BJ (cell line): ENCODE results near the gene SGIP1. TPM values are rescaled to one million over a fixed set of nuclear protein-coding genes. Genes with fewer than 3 reads are reported as not detected.

Experiments used
- CTCF ChIA-PET: fragments of 350-600 bp; formaldehyde crosslinking; extraction: SDS; loops from one replicate; lab custom pipeline; 2021; ENCODE audit warnings: antibody characterized with exemption, inconsistent platforms; lab: Yijun Ruan, JAX
- POLR2A ChIA-PET: fragments of 300-600 bp; sonication (Branson Sonifier 250); formaldehyde crosslinking; extraction: SDS; loops from one replicate; lab custom pipeline; 2021; ENCODE audit warnings: antibody characterized with exemption; lab: Charles Lee
- DNase-seq: peaks from one replicate; pipeline ENCODE4 v3.0.0-alpha.2; 2011; ENCODE audit warnings: low read depth
- H3K27me3 ChIP-seq: 2 replicates; pipeline ENCODE4 v1.6.0; 2011; ENCODE audit warnings: low read length; ENCODE audit not compliant: control insufficient read depth, insufficient read depth
- H3K36me3 ChIP-seq: 2 replicates; pipeline ENCODE4 v1.5.1; 2011; ENCODE audit warnings: low read length; ENCODE audit not compliant: control insufficient read depth, insufficient read depth
- H3K4me3 ChIP-seq: 2 replicates; pipeline ENCODE4 v1.5.1; 2011; ENCODE audit warnings: low read depth, mild to moderate bottlenecking, control low read depth, low read length
- polyA plus RNA-seq: library from polyadenylated mRNA; depleted of rRNA; stranded (reverse); fragments of >200 nt; gene quantifications from 2 replicates; pipeline ENCODE4 v1.2.3, GENCODE V29; 2011
- TF ChIP-seq, protein P1 (sequence below): IDR thresholded peaks from 2 replicates; pipeline ENCODE4 v1.5.1; 2011; ENCODE audit warnings: low read depth, mild to moderate bottlenecking, control low read depth, inconsistent platforms, low read length, moderate library complexity; ENCODE audit not compliant: insufficient read depth

Gene SGIP1
- polyA plus RNA-seq, 1 experiment = 49.4 TPM

- TF ChIP-seq, protein P1, sequence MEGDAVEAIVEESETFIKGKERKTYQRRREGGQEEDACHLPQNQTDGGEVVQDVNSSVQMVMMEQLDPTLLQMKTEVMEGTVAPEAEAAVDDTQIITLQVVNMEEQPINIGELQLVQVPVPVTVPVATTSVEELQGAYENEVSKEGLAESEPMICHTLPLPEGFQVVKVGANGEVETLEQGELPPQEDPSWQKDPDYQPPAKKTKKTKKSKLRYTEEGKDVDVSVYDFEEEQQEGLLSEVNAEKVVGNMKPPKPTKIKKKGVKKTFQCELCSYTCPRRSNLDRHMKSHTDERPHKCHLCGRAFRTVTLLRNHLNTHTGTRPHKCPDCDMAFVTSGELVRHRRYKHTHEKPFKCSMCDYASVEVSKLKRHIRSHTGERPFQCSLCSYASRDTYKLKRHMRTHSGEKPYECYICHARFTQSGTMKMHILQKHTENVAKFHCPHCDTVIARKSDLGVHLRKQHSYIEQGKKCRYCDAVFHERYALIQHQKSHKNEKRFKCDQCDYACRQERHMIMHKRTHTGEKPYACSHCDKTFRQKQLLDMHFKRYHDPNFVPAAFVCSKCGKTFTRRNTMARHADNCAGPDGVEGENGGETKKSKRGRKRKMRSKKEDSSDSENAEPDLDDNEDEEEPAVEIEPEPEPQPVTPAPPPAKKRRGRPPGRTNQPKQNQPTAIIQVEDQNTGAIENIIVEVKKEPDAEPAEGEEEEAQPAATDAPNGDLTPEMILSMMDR = no peak
- H3K36me3 ChIP-seq = no peaks in the 10 kb centered on the region
- no peaks in the 10 kb centered on the region for H3K27me3 ChIP-seq
- CTCF ChIA-PET = no interaction called here
- H3K4me3 ChIP-seq = no peak overlapping the region
- no peak for DNase-seq
- POLR2A ChIA-PET = no interaction called here
Measured at GRCh38 chr1:66500301-66500700, 33.7 kb upstream of the SGIP1 start.

DNA sequence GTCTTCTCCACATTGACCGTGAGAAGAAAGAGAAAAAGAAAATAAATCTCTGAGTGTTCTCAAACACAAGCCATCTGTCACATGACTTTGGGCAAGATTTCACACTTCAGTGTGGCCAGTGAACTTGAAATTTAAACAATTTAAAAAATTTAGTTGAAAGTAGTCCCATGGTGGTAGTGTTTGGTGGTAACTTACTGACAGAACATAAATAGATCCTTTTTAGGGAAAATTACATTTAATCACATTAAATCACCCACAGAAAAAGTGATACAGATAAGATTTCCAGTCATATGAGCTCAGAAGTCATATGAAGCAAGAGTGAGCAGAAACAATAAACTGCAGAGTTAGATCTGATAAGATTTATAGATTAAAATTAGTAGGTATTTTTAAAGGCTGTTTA lies 31.9 kb upstream of the SGIP1 start:
- ChIA-PET CTCF (interaction anchor here (2.9 kb wide), 1 partner anchor 56 kb away, joined by 41 read pairs; no protein-coding TSS in a partner anchor), POLR2A (no interaction called here)
- Histone ChIP-seq H3K27me3 (no peaks in the 10 kb centered on the region), H3K36me3 (no peaks in the 10 kb centered on the region), H3K4me3 (no peak overlapping the region)
- TF ChIP-seq, protein P1 = no peak
- no peak for DNase-seq

- H3K27me3 ChIP-seq = no peaks in the 10 kb centered on the region
- H3K36me3 ChIP-seq = no peaks in the 10 kb centered on the region
- CTCF ChIA-PET = interaction anchor here (0.6 to 2.9 kb wide), 29 partner anchors 8 to 543 kb away, joined by 3 to 41 read pairs (median 4); no protein-coding TSS in a partner anchor
- no peak for DNase-seq
- POLR2A ChIA-PET = interaction anchor here (0.7 kb wide), 1 partner anchor 80 kb away, joined by 4 read pairs; no protein-coding TSS in a partner anchor
- no peak overlapping the region for H3K4me3 ChIP-seq
- TF ChIP-seq, protein P1 = peak; percentile 67
Measured at GRCh38 chr1:66503841-66504470, 30.0 kb upstream of the SGIP1 start.

GRCh38 chr1:66505671-66506392 lies 28.1 kb upstream of the SGIP1 start:
- Histone ChIP-seq H3K27me3 (no peaks in the 10 kb centered on the region), H3K4me3 (no peak overlapping the region), H3K36me3 (no peaks in the 10 kb centered on the region)
- TF ChIP-seq, protein P1 = no peak
- no peak for DNase-seq
- ChIA-PET CTCF (interaction anchor here (1.0 to 3.8 kb wide), 8 partner anchors 37 to 259 kb away, joined by 3 to 24 read pairs (median 4); no protein-coding TSS in a partner anchor), POLR2A (interaction anchor here (0.7 kb wide), 1 partner anchor 31 kb away, joined by 3 read pairs; no protein-coding TSS in a partner anchor)

DNA sequence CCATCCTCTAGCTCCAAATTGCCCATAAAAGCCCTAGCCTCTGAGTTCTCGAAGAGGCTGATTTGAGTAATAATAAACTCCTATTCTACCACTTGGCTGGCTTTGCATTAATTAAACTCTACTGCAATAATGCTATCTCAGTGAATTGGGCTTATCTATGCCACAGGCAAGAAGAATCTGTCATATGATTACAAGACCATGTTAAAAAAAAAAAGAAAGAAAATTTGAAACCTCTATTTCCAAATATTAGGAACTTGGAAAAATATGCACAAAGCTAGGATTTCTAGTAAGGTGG lies 27.6 kb upstream of the SGIP1 start:
- ChIA-PET CTCF (interaction anchor here (1.0 to 3.8 kb wide), 8 partner anchors 37 to 259 kb away, joined by 3 to 24 read pairs (median 4); no protein-coding TSS in a partner anchor), POLR2A (interaction anchor here (0.7 kb wide), 1 partner anchor 31 kb away, joined by 3 read pairs; no protein-coding TSS in a partner anchor)
- Histone ChIP-seq H3K36me3 (no peaks in the 10 kb centered on the region), H3K4me3 (no peak overlapping the region), H3K27me3 (no peaks in the 10 kb centered on the region)
- DNase-seq = no peak
- TF ChIP-seq, protein P1 = no peak
